ENCODE measurements around the gene PRKN.

The PRKN gene

DNA sequence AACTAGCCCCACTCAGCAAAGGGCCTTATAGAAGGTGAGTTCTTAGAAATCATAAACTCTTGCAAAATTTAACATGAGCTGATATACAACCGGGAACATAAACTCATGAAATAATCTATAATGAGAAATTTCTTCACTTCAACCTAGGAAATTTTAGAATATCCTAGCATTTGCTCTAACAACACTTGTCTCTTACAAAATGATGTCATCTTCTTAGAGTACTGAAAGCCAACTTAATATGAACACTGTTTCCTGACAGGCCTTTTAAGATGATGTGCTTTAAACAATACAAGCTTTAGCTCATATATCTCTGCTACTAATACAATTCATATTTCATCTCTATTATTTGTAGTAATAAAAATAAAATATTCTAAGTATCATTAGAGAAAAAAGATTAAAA is 1.1 kb upstream of the PRKN start:
- no peak for DNase-seq (ENCODE audit: extremely low spot score)
- TF ChIP-seq HDGF (IDR thresholded peaks at IDR 0.05; ENCODE audit: borderline replicate concordance) (no peak), ARNT (IDR thresholded peaks at IDR 0.05) (no peak), BHLHE40 (IDR thresholded peaks at IDR 0.05; ENCODE audit: borderline replicate concordance) (no peak), LEF1 (IDR thresholded peaks at IDR 0.05; ENCODE audit: borderline replicate concordance) (no peak), FOXM1 (IDR thresholded peaks at IDR 0.05; ENCODE audit: borderline replicate concordance) (no peak), CTBP1 (IDR thresholded peaks at IDR 0.05; ENCODE audit: borderline replicate concordance) (no peak), FOXK2 (IDR thresholded peaks at IDR 0.05) (no peak), FOXA1 (IDR thresholded peaks at IDR 0.05) (no peak), ZNF384 (IDR thresholded peaks at IDR 0.05) (no peak), SP1 (IDR thresholded peaks at IDR 0.05) (no peak), NFRKB (IDR thresholded peaks at IDR 0.05) (no peak), ELF4 (IDR thresholded peaks at IDR 0.05) (no peak), SUZ12 (IDR thresholded peaks at IDR 0.05) (no peak)
- TF ChIP-seq, protein P1, sequence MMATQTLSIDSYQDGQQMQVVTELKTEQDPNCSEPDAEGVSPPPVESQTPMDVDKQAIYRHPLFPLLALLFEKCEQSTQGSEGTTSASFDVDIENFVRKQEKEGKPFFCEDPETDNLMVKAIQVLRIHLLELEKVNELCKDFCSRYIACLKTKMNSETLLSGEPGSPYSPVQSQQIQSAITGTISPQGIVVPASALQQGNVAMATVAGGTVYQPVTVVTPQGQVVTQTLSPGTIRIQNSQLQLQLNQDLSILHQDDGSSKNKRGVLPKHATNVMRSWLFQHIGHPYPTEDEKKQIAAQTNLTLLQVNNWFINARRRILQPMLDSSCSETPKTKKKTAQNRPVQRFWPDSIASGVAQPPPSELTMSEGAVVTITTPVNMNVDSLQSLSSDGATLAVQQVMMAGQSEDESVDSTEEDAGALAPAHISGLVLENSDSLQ (IDR thresholded peaks at IDR 0.05) = no peak
- ChIA-PET CTCF (no interaction called here), POLR2A (no interaction called here)

DNA sequence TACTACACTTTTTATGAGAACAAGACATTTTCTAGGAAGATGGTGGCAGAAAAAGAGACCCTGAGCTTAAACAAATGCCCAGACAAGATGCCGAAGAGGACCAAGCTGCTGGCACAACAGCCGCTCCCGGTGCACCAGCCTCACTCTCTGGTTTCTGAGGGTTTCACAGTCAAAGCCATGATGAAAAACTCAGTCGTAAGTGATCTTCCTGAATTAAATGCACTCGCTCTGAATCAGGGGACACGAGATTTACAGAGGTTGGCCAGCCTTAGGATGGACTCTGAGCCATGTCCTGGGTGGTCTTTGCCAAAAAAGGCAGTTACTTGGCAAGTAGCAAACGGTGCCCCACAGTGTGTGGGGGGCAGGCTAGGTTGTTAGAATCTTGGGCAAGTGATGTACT is 631 bp upstream of the PRKN start:
- ChIA-PET CTCF (no interaction called here), POLR2A (no interaction called here)
- no peak for DNase-seq (ENCODE audit: extremely low spot score)
- no peak for TF ChIP-seq TARDBP (IDR thresholded peaks at IDR 0.05)
- TF ChIP-seq FOXA1 (IDR thresholded peaks at IDR 0.05) = no peak
- TF ChIP-seq HDGF (IDR thresholded peaks at IDR 0.05; ENCODE audit: borderline replicate concordance) = no peak
- no peak for TF ChIP-seq FOXM1 (IDR thresholded peaks at IDR 0.05; ENCODE audit: borderline replicate concordance)
- TF ChIP-seq ZNF384 (IDR thresholded peaks at IDR 0.05) = no peak
- TF ChIP-seq BHLHE40 (IDR thresholded peaks at IDR 0.05; ENCODE audit: borderline replicate concordance) = no peak
- no peak for TF ChIP-seq SP1 (IDR thresholded peaks at IDR 0.05)
- no peak for TF ChIP-seq LEF1 (IDR thresholded peaks at IDR 0.05; ENCODE audit: borderline replicate concordance)
- TF ChIP-seq SUZ12 (IDR thresholded peaks at IDR 0.05) = no peak
- TF ChIP-seq, protein P1 (IDR thresholded peaks at IDR 0.05) = no peak
- TF ChIP-seq ELF4 (IDR thresholded peaks at IDR 0.05) = no peak
- TF ChIP-seq L3MBTL2 (conservative IDR thresholded peaks at IDR 0.05) = no peak
- TF ChIP-seq ARNT (IDR thresholded peaks at IDR 0.05) = no peak
- no peak for TF ChIP-seq FOXK2 (IDR thresholded peaks at IDR 0.05)

DNA sequence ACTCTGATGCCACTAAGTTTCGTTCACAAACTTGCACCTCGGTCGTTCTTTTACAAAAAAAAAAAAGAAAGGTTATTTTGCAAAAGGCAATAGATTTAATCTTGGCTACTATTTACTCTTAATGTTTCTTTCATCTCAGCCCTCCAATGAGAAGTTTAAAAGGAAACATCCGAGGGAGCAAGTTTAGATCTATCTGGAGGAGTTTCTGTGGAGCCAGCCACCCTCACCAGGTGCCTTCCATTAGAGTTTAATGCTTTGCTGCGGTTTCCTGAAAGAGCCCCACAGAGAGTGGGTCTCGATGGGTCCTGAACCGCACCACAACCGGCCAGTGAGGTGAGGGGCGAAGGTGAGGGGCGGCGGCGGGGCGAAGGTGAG is 632 bp downstream of the PRKN start:
- TF ChIP-seq, protein P1 (IDR thresholded peaks at IDR 0.05) = no peak
- TF ChIP-seq SP1 (IDR thresholded peaks at IDR 0.05) (no peak), HDGF (IDR thresholded peaks at IDR 0.05; ENCODE audit: borderline replicate concordance) (no peak), ARNT (IDR thresholded peaks at IDR 0.05) (no peak), ZNF384 (IDR thresholded peaks at IDR 0.05) (no peak), FOXA1 (IDR thresholded peaks at IDR 0.05) (no peak), FOXM1 (IDR thresholded peaks at IDR 0.05; ENCODE audit: borderline replicate concordance) (no peak), CTBP1 (IDR thresholded peaks at IDR 0.05; ENCODE audit: borderline replicate concordance) (no peak), SUZ12 (IDR thresholded peaks at IDR 0.05) (no peak), TARDBP (IDR thresholded peaks at IDR 0.05) (no peak), BHLHE40 (IDR thresholded peaks at IDR 0.05; ENCODE audit: borderline replicate concordance) (no peak), FOXK2 (IDR thresholded peaks at IDR 0.05) (no peak), LEF1 (IDR thresholded peaks at IDR 0.05; ENCODE audit: borderline replicate concordance) (no peak)
- DNase-seq (ENCODE audit: extremely low spot score) = no peak
- CTCF ChIA-PET = no interaction called here
- POLR2A ChIA-PET = no interaction called here

DNA sequence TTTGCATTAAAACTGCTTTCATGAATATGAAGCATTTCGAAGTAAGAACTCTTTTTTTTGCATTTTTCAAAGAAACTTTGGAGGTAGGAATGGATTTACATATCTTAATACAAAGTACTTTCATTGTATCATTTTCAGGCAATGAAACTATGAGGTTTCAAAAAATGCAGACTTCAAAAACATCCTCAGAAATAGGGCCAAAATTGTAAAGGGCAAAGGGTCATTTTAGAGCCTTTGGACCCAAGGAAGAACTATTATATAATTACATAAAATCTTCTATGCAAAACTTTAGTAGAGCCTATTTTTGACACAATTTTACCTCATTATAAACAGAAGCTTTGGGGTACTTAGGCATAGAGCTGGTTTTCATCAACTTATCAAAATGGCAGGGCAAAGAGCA is 4.9 kb downstream of the PRKN start:
- CTCF ChIA-PET = no interaction called here
- TF ChIP-seq SUZ12 (IDR thresholded peaks at IDR 0.05) (no peak), ARNT (IDR thresholded peaks at IDR 0.05) (no peak), ZNF384 (IDR thresholded peaks at IDR 0.05) (no peak), CTBP1 (IDR thresholded peaks at IDR 0.05; ENCODE audit: borderline replicate concordance) (no peak), TARDBP (IDR thresholded peaks at IDR 0.05) (no peak), FOXA1 (IDR thresholded peaks at IDR 0.05) (no peak), BHLHE40 (IDR thresholded peaks at IDR 0.05; ENCODE audit: borderline replicate concordance) (no peak), ELF4 (IDR thresholded peaks at IDR 0.05) (no peak), LEF1 (IDR thresholded peaks at IDR 0.05; ENCODE audit: borderline replicate concordance) (no peak), L3MBTL2 (conservative IDR thresholded peaks at IDR 0.05) (no peak), FOXM1 (IDR thresholded peaks at IDR 0.05; ENCODE audit: borderline replicate concordance) (no peak), SP1 (IDR thresholded peaks at IDR 0.05) (no peak), FOXK2 (IDR thresholded peaks at IDR 0.05) (no peak), HDGF (IDR thresholded peaks at IDR 0.05; ENCODE audit: borderline replicate concordance) (no peak), NFRKB (IDR thresholded peaks at IDR 0.05) (no peak)
- TF ChIP-seq, protein P1 (IDR thresholded peaks at IDR 0.05) = no peak
- DNase-seq (ENCODE audit: extremely low spot score) = no peak
- POLR2A ChIA-PET = no interaction called here

DNA sequence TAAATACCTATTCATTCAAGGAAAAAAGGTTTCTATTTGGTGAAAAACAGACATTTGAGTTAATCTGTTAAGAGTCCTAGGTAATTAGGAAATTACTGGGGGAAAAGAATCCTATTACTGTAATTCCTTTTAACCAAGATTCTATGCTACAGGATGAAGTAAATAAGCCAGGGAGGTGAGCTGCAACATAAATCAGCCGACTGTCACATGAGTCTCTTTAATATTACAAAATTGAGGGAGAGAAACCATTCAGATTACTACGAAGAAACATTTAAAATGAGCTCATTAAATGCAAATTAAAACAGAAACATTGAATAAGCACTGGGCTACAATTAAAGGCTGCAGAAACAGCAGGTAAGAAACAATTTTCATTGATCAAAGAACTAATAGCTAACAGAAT is 5.3 kb downstream of the PRKN start:
- CTCF ChIA-PET = no interaction called here
- TF ChIP-seq ARNT (IDR thresholded peaks at IDR 0.05) (no peak), TARDBP (IDR thresholded peaks at IDR 0.05) (no peak), SP1 (IDR thresholded peaks at IDR 0.05) (no peak), NFRKB (IDR thresholded peaks at IDR 0.05) (no peak), ELF4 (IDR thresholded peaks at IDR 0.05) (no peak), FOXA1 (IDR thresholded peaks at IDR 0.05) (no peak), LEF1 (IDR thresholded peaks at IDR 0.05; ENCODE audit: borderline replicate concordance) (no peak), SUZ12 (IDR thresholded peaks at IDR 0.05) (no peak), HDGF (IDR thresholded peaks at IDR 0.05; ENCODE audit: borderline replicate concordance) (no peak), FOXM1 (IDR thresholded peaks at IDR 0.05; ENCODE audit: borderline replicate concordance) (no peak), CTBP1 (IDR thresholded peaks at IDR 0.05; ENCODE audit: borderline replicate concordance) (no peak), FOXK2 (IDR thresholded peaks at IDR 0.05) (no peak), L3MBTL2 (conservative IDR thresholded peaks at IDR 0.05) (no peak), BHLHE40 (IDR thresholded peaks at IDR 0.05; ENCODE audit: borderline replicate concordance) (no peak), ZNF384 (IDR thresholded peaks at IDR 0.05) (no peak)
- TF ChIP-seq, protein P1 (IDR thresholded peaks at IDR 0.05) = no peak
- DNase-seq (ENCODE audit: extremely low spot score) = no peak
- POLR2A ChIA-PET = no interaction called here

All from HEK293T (cell line).